NT2/D1 (cell line): ENCODE results near the gene PRR3.

Experiments
- DNase-seq: peaks from one replicate; pipeline ENCODE4 v3.0.0-alpha.2; 2011; ENCODE audit warnings: low read depth, low spot score
- H3K27me3 ChIP-seq: 2 replicates; pipeline ENCODE4 v1.6.0; 2011; ENCODE audit warnings: mild to moderate bottlenecking; ENCODE audit not compliant: insufficient read length, insufficient read depth
- H3K36me3 ChIP-seq: 2 replicates; pipeline ENCODE4 v1.6.1; 2011; ENCODE audit warnings: mild to moderate bottlenecking, low read length, mixed read lengths; ENCODE audit not compliant: insufficient read depth, insufficient read length
- H3K4me1 ChIP-seq: 2 replicates; pipeline ENCODE4 v1.5.1; 2011; ENCODE audit not compliant: insufficient read depth, insufficient read length
- H3K4me3 ChIP-seq: 2 replicates; pipeline ENCODE4 v1.5.1; 2011; ENCODE audit warnings: low read depth; ENCODE audit not compliant: insufficient read length
- H3K9ac ChIP-seq: 2 replicates; pipeline ENCODE4 v1.6.0; 2011; ENCODE audit warnings: low read depth; ENCODE audit not compliant: insufficient read length
- H3K9me3 ChIP-seq: 2 replicates; pipeline ENCODE4 v1.5.1; 2011; ENCODE audit warnings: mild to moderate bottlenecking, low read length; ENCODE audit not compliant: insufficient read depth
- SUZ12 ChIP-seq: IDR thresholded peaks from 2 replicates; pipeline ENCODE4 v1.6.1; 2011; ENCODE audit not compliant: insufficient read length, insufficient read depth; ENCODE audit errors: extremely low read depth
- YY1 ChIP-seq: IDR thresholded peaks from 2 replicates; pipeline ENCODE4 v1.6.1; 2011; ENCODE audit not compliant: insufficient read length, insufficient read depth
- ZNF274 ChIP-seq: IDR thresholded peaks from 2 replicates; pipeline ENCODE4 v1.6.1; 2011; ENCODE audit warnings: mild to moderate bottlenecking, low read depth, low read length

Gene PRR3

GRCh38 chr6:30570740-30571074 is 13.6 kb downstream of the PRR3 start:
- no peaks in the 10 kb centered on the region for H3K4me1 ChIP-seq
- peaks cover 12% of the 10 kb centered on the region for H3K27me3 ChIP-seq
- DNase-seq = no peak
- H3K9ac ChIP-seq = peak overlapping the region; percentile 86
- H3K36me3 ChIP-seq = peaks cover 31% of the 10 kb centered on the region
- no peaks in the 10 kb centered on the region for H3K9me3 ChIP-seq
- no peak for TF ChIP-seq SUZ12
- TF ChIP-seq ZNF274 = no peak
- TF ChIP-seq YY1 = no peak
- H3K4me3 ChIP-seq = peak overlapping the region; percentile 83

- Histone ChIP-seq H3K4me3 (peak within 1 kb of the TSS; percentile 83), H3K9ac (peak within 1 kb of the TSS; percentile 96), H3K36me3 (peaks cover 31% of the 10 kb centered on the region), H3K4me1 (no peaks in the 10 kb centered on the region), H3K9me3 (no peaks in the 10 kb centered on the region), H3K27me3 (peaks cover 12% of the 10 kb centered on the region)
- peak; percentile 93 for DNase-seq
- TF ChIP-seq SUZ12 (no peak), ZNF274 (no peak), YY1 (no peak)
These were observed 14.1 kb downstream of the PRR3 start, which contains the start of gene ABCF1 for GRCh38 chr6:30571075-30571761. Gene ABCF1, plus strand, starts transcription at chr6:30571442. Its CDS starts 46 bp downstream, at chr6:30571488.

- DNase-seq = no peak
- Histone ChIP-seq H3K9me3 (no peaks in the 10 kb centered on the region), H3K36me3 (peaks cover 35% of the 10 kb centered on the region), H3K4me1 (no peaks in the 10 kb centered on the region), H3K9ac (peak overlapping the region; percentile 96), H3K4me3 (peak overlapping the region; percentile 83), H3K27me3 (peaks cover 12% of the 10 kb centered on the region)
- TF ChIP-seq YY1 (no peak), SUZ12 (no peak), ZNF274 (no peak)
These were observed 14.6 kb downstream of the PRR3 start for GRCh38 chr6:30571762-30572082.

GRCh38 chr6:30572148-30572547 is 15.1 kb downstream of the PRR3 start:
- Histone ChIP-seq H3K36me3 (peaks cover 38% of the 10 kb centered on the region), H3K4me3 (peak overlapping the region; percentile 83), H3K27me3 (peaks cover 12% of the 10 kb centered on the region), H3K9me3 (no peaks in the 10 kb centered on the region), H3K4me1 (no peaks in the 10 kb centered on the region), H3K9ac (peak overlapping the region; percentile 96)
- no peak for DNase-seq
- TF ChIP-seq ZNF274 (no peak), SUZ12 (no peak), YY1 (no peak)

- no peaks in the 10 kb centered on the region for H3K4me1 ChIP-seq
- no peak for TF ChIP-seq SUZ12
- TF ChIP-seq YY1 = no peak
- TF ChIP-seq ZNF274 = no peak
- peaks cover 48% of the 10 kb centered on the region for H3K36me3 ChIP-seq
- no peak overlapping the region for H3K4me3 ChIP-seq
- H3K27me3 ChIP-seq = peaks cover 12% of the 10 kb centered on the region
- H3K9ac ChIP-seq = no peak overlapping the region
- no peak for DNase-seq
- H3K9me3 ChIP-seq = no peaks in the 10 kb centered on the region
These were observed 16.0 kb downstream of the PRR3 start for GRCh38 chr6:30573113-30573512.

GRCh38 chr6:30578051-30578450 is 21.0 kb downstream of the PRR3 start:
- Histone ChIP-seq H3K4me1 (no peaks in the 10 kb centered on the region), H3K4me3 (no peak overlapping the region), H3K36me3 (peaks cover 78% of the 10 kb centered on the region), H3K27me3 (no peaks in the 10 kb centered on the region), H3K9ac (no peak overlapping the region), H3K9me3 (no peaks in the 10 kb centered on the region)
- TF ChIP-seq SUZ12 = no peak
- TF ChIP-seq YY1 = no peak
- no peak for TF ChIP-seq ZNF274
- DNase-seq = no peak

- Histone ChIP-seq H3K4me3 (no peak overlapping the region), H3K9ac (no peak overlapping the region), H3K27me3 (no peaks in the 10 kb centered on the region), H3K36me3 (peaks cover 79% of the 10 kb centered on the region), H3K9me3 (no peaks in the 10 kb centered on the region), H3K4me1 (no peaks in the 10 kb centered on the region)
- DNase-seq = no peak
- TF ChIP-seq ZNF274 = no peak
- TF ChIP-seq YY1 = no peak
- TF ChIP-seq SUZ12 = no peak
These were observed 26.8 kb downstream of the PRR3 start for GRCh38 chr6:30583921-30584320.
